Endothelial cell of umbilical vein (primary cell): ENCODE measurements around the gene AQP12B. TPM values are rescaled to one million over a fixed set of nuclear protein-coding genes. Genes with fewer than 3 reads are reported as not detected.

Experiments
- BruUV-seq: library from RNA; stranded (reverse); fragments of 400-500 nt; replicated peaks from 2 replicates; lab custom pipeline; 2021; lab: Mats Ljungman, UMichigan
- CTCF ChIA-PET: fragments of 300-600, 350-600 bp; sonication (Branson Sonifier 250); formaldehyde crosslinking; loops from one replicate; lab custom pipeline; 2021; ENCODE audit warnings: antibody characterized with exemption, inconsistent platforms; lab: Charles Lee
- POLR2A ChIA-PET: fragments of 300-600, 350-600 bp; sonication (Branson Sonifier 250); formaldehyde crosslinking; loops from one replicate; lab custom pipeline; 2021; ENCODE audit warnings: antibody characterized with exemption, inconsistent platforms; lab: Charles Lee
- DNase-seq: peaks from one replicate; pipeline ENCODE4 v3.0.0-alpha.2; 2011; ENCODE audit warnings: low read depth, low spot score
- FAIRE-seq: peaks from 2 replicates; lab custom pipeline; 2011; peaks lifted over from hg19 to GRCh38; lab: Jason Lieb, UNC
- H2AFZ ChIP-seq: 2 replicates; pipeline ENCODE4 v1.6.0; 2012; ENCODE audit warnings: low read depth, low read length, control low read depth, inconsistent platforms
- H3K27ac ChIP-seq: 2 replicates; pipeline ENCODE4 v1.5.1; 2011; ENCODE audit warnings: low read depth, mild to moderate bottlenecking, control low read depth, low read length, moderate library complexity; ENCODE audit not compliant: insufficient read depth
- H3K27me3 ChIP-seq, 2 experiments: 2 replicates each; pipeline versions ENCODE4 v1.6.0 to v1.6.1; 2011; ENCODE audit warnings: low read length in 2 of 2, mixed read lengths in 1 of 2; ENCODE audit not compliant: control insufficient read depth in 2 of 2, insufficient read depth in 2 of 2
- H3K36me3 ChIP-seq, 2 experiments: 2 replicates in 1 of 2; 3 replicates in 1 of 2; pipeline ENCODE4 v1.5.1; 2011; ENCODE audit warnings: low read length in 2 of 2, mild to moderate bottlenecking in 1 of 2, moderate library complexity in 1 of 2; ENCODE audit not compliant: control insufficient read depth in 2 of 2, insufficient read depth in 2 of 2; ENCODE audit errors: extremely low read depth in 1 of 2
- H3K4me1 ChIP-seq: 3 replicates; pipeline ENCODE4 v1.5.1; 2011; ENCODE audit warnings: mild to moderate bottlenecking, low read length; ENCODE audit not compliant: control insufficient read depth, insufficient read depth; ENCODE audit errors: extremely low read depth
- H3K4me2 ChIP-seq: 2 replicates; pipeline ENCODE4 v1.6.1; 2011; ENCODE audit warnings: low read length, control low read depth, mixed read lengths; ENCODE audit not compliant: insufficient read depth
- H3K4me3 ChIP-seq, 3 experiments: fragments of 200-600 bp in 1 of 3; sonication (generic), shearing (Covaris generic) in 1 of 3; replicated peaks in 1 of 3; 2 replicates each; pipeline ENCODE4 v1.5.1; 2011 to 2016; ENCODE audit warnings: control low read depth in 3 of 3, low read length in 3 of 3, mild to moderate bottlenecking in 2 of 3, inconsistent platforms in 1 of 3, low read depth in 1 of 3, moderate library complexity in 1 of 3; ENCODE audit not compliant: insufficient read depth in 1 of 3
- H3K79me2 ChIP-seq: 2 replicates; pipeline ENCODE4 v1.6.0; 2012; ENCODE audit warnings: low read length, inconsistent platforms; ENCODE audit not compliant: control insufficient read depth, insufficient read depth
- H3K9ac ChIP-seq: replicated peaks from 2 replicates; pipeline ENCODE3; 2011; ENCODE audit warnings: low read length, control low read depth; ENCODE audit not compliant: insufficient read depth; ENCODE audit errors: extremely low read depth
- H3K9me1 ChIP-seq: replicated peaks from 3 replicates; pipeline ENCODE4 v1.6.0; 2011; ENCODE audit warnings: mild to moderate bottlenecking, low read length; ENCODE audit not compliant: control insufficient read depth, insufficient read depth; ENCODE audit errors: extremely low read depth
- H3K9me3 ChIP-seq: replicated peaks from 2 replicates; pipeline ENCODE4 v1.5.1; 2012; ENCODE audit warnings: low read length, inconsistent platforms; ENCODE audit not compliant: control insufficient read depth, insufficient read depth
- H4K20me1 ChIP-seq: replicated peaks from 2 replicates; pipeline ENCODE3; 2011; ENCODE audit warnings: mild to moderate bottlenecking, low read length; ENCODE audit not compliant: control insufficient read depth, insufficient read depth; ENCODE audit errors: extremely low read depth
- CTCF ChIP-seq, 2 donors: IDR thresholded peaks; 1 replicate in 1 of 2; 2 replicates in 1 of 2; pipeline ENCODE4 v1.5.1; 2011; ENCODE audit warnings: low read length in 2 of 2, mild to moderate bottlenecking in 2 of 2, moderate library complexity in 2 of 2, control low read depth in 1 of 2, inconsistent platforms in 1 of 2, low read depth in 1 of 2; ENCODE audit not compliant: insufficient read depth in 1 of 2; ENCODE audit errors: extremely low read depth in 1 of 2
- EZH2 ChIP-seq: IDR thresholded peaks from 2 replicates; pipeline ENCODE4 v1.6.1; 2012; ENCODE audit warnings: borderline replicate concordance, low read depth, mild to moderate bottlenecking, moderate library complexity, low read length, inconsistent platforms; ENCODE audit not compliant: severe bottlenecking
- FOS ChIP-seq: IDR thresholded peaks from 2 replicates; pipeline ENCODE4 v1.6.1; 2011; ENCODE audit warnings: mild to moderate bottlenecking, low read length, moderate library complexity, borderline replicate concordance; ENCODE audit not compliant: insufficient read depth
- GATA2 ChIP-seq: IDR thresholded peaks from 2 replicates; pipeline ENCODE4 v1.7.0; 2011; ENCODE audit warnings: low read depth, mild to moderate bottlenecking, moderate library complexity, mixed read lengths, low read length; ENCODE audit not compliant: insufficient read length, insufficient read depth
- MAX ChIP-seq: IDR thresholded peaks from 2 replicates; pipeline ENCODE4 v1.6.1; 2011; ENCODE audit not compliant: insufficient read depth, insufficient read length
- MYC ChIP-seq: IDR thresholded peaks from one replicate; pipeline ENCODE4 v1.6.1; 2011; ENCODE audit warnings: mild to moderate bottlenecking, low read depth, low read length
- POLR2A ChIP-seq: IDR thresholded peaks from 2 replicates; pipeline ENCODE4 v1.6.1; 2012; ENCODE audit warnings: low read depth, mild to moderate bottlenecking, control low read depth, low read length
- POLR2AphosphoS5 ChIP-seq: IDR thresholded peaks from 2 replicates; pipeline ENCODE4 v1.6.1; 2012; ENCODE audit warnings: low read depth, mild to moderate bottlenecking, control low read depth, low read length, moderate library complexity; ENCODE audit not compliant: insufficient read depth
- dilution Hi-C: fragments of 300-500 bp; cut with MboI; formaldehyde crosslinking; loops from one replicate; pipeline ENCODE4 v1.15.0; 2019; ENCODE audit warnings: low sequenced_read_pairs; ENCODE audit not compliant: extremely low pct_ligation_motif_present
- intact Hi-C: fragments of 100-400 bp; cut with micrococcal nuclease; formaldehyde crosslinking; loops from one replicate; pipeline ENCODE4 v1.10.0; 2022
- polyA plus RNA-seq, 4 experiments: library from polyadenylated mRNA; depleted of rRNA in 3 of 4; stranded (reverse) in 3 of 4; unstranded in 1 of 4; fragments of >200 nt; gene quantifications; 2 replicates each; pipeline versions ENCODE4 v1.2.1 to v1.2.3, GENCODE V29; 2011 to 2012; ENCODE audit warnings: missing spikeins in 1 of 4
- total RNA-seq: library from RNA; stranded (reverse); gene quantifications from 2 replicates; pipeline ENCODE4 v1.2.3, GENCODE V29; 2021

Gene AQP12B
- total and polyA plus RNA-seq, 2 donors (not counting 3 experiments of a cell fraction or from before 2014, with no cell fraction given): not detected

GRCh38 chr2:240646900-240647502 is 35.7 kb downstream of the AQP12B start:
- dilution Hi-C loops: no loop called here
- H4K20me1 ChIP-seq: no peaks in the 10 kb centered on the region
- peaks cover 0 to 2% of the 10 kb centered on the region in 2 experiments for H3K27me3 ChIP-seq
- CTCF ChIA-PET: no interaction called here
- H3K9ac ChIP-seq: no peak overlapping the region
- POLR2A ChIA-PET: no interaction called here
- TF ChIP-seq GATA2 (no peak), POLR2AphosphoS5 (no peak), MYC (no peak), MAX (no peak), CTCF (IDR thresholded peaks at IDR 0.05; ENCODE audit: extremely low read depth in 1 of 2, insufficient read depth in 1 of 2, low read depth in 1 of 2, low read length in 2 of 2) (no peak), FOS (no peak), EZH2 (no peak), POLR2A (no peak)
- no peaks in the 10 kb centered on the region for H3K4me1 ChIP-seq
- H3K79me2 ChIP-seq: no peaks in the 10 kb centered on the region
- no peak overlapping the region for H3K4me2 ChIP-seq
- no peak overlapping the region for H3K27ac ChIP-seq
- H2AFZ ChIP-seq: no peak overlapping the region
- H3K9me1 ChIP-seq: no peaks in the 10 kb centered on the region
- no peak overlapping the region for H3K4me3 ChIP-seq
- no peak for DNase-seq
- H3K36me3 ChIP-seq: no peaks in the 10 kb centered on the region
- intact Hi-C loops: no loop called here
- no TSS peak for BruUV-seq
- FAIRE-seq: no peak
- no peaks in the 10 kb centered on the region for H3K9me3 ChIP-seq
